OCI-LY7 (cell line): Measurements from ENCODE around the gene SPTSSA. TPM values are rescaled to one million over a fixed set of nuclear protein-coding genes. Genes with fewer than 3 reads are reported as not detected.

Source experiments
- BruUV-seq: library from RNA; stranded (reverse); fragments of 400-500 nt; replicated peaks from 2 replicates; lab custom pipeline; 2021; lab: Mats Ljungman, UMichigan
- CTCF ChIA-PET: fragments of 300-600 bp; sonication (Branson Sonifier 250); formaldehyde crosslinking; loops from one replicate; lab custom pipeline; 2022; ENCODE audit warnings: antibody characterized with exemption; ENCODE audit not compliant: unreplicated experiment; lab: Charles Lee
- POLR2A ChIA-PET: fragments of 300-600 bp; sonication (Branson Sonifier 250); formaldehyde crosslinking; loops from one replicate; lab custom pipeline; 2022; ENCODE audit warnings: antibody characterized with exemption; lab: Charles Lee
- DNase-seq: peaks from one replicate; pipeline ENCODE4 v3.0.0-alpha.2; 2015; ENCODE audit warnings: low spot score
- H2AFZ ChIP-seq: fragments of 200-600 bp; sonication (generic), shearing (Covaris generic); 2 replicates; pipeline ENCODE4 v1.6.1; 2014; ENCODE audit warnings: mild to moderate bottlenecking, antibody characterized with exemption, low read length, moderate library complexity
- H3K27ac ChIP-seq: fragments of 200-600 bp; sonication (generic); 2 replicates; pipeline ENCODE4 v1.5.1; 2014; ENCODE audit warnings: mixed run types, low read depth, mild to moderate bottlenecking, moderate library complexity, low read length, inconsistent platforms; ENCODE audit not compliant: poor library complexity, severe bottlenecking
- H3K36me3 ChIP-seq: fragments of 200-600 bp; sonication (generic); 2 replicates; pipeline ENCODE4 v1.6.1; 2014; ENCODE audit warnings: mild to moderate bottlenecking, antibody characterized with exemption, low read length, moderate library complexity, mixed read lengths; ENCODE audit not compliant: insufficient read depth
- H3K4me1 ChIP-seq: fragments of 200-600 bp; sonication (generic); 2 replicates; pipeline ENCODE4 v1.5.1; 2014; ENCODE audit warnings: mild to moderate bottlenecking, low read length; ENCODE audit not compliant: insufficient read depth, poor library complexity, severe bottlenecking
- H3K4me2 ChIP-seq: fragments of 200-600 bp; sonication (generic); 2 replicates; pipeline ENCODE4 v1.6.1; 2014; ENCODE audit warnings: mild to moderate bottlenecking, low read length
- H3K4me3 ChIP-seq: fragments of 200-600 bp; sonication (generic); 2 replicates; pipeline ENCODE4 v1.5.1; 2014; ENCODE audit warnings: mild to moderate bottlenecking, low read depth, low read length; ENCODE audit not compliant: poor library complexity, severe bottlenecking
- H3K79me2 ChIP-seq: fragments of 200-600 bp; sonication (generic); 2 replicates; pipeline ENCODE4 v1.6.1; 2016; ENCODE audit warnings: low read depth, mild to moderate bottlenecking, low read length, moderate library complexity, mixed read lengths; ENCODE audit not compliant: insufficient read depth
- H3K9me2 ChIP-seq: fragments of 200-600 bp; sonication (generic); 2 replicates; pipeline ENCODE4 v1.6.1; 2016; ENCODE audit warnings: mild to moderate bottlenecking, low read length, mixed read lengths; ENCODE audit not compliant: insufficient read depth
- H3K9me3 ChIP-seq: fragments of 200-600 bp; sonication (generic); 2 replicates; pipeline ENCODE4 v1.6.1; 2014; ENCODE audit warnings: mild to moderate bottlenecking, mixed run types, low read length, mixed read lengths
- H4K20me1 ChIP-seq: fragments of 200-600 bp; sonication (generic); 2 replicates; pipeline ENCODE4 v1.6.1; 2014; ENCODE audit warnings: mild to moderate bottlenecking, antibody characterized with exemption, low read length, moderate library complexity, mixed read lengths; ENCODE audit not compliant: insufficient read depth
- CTCF ChIP-seq: fragments of 200-600 bp; sonication (generic); conservative IDR thresholded peaks from 2 replicates; pipeline ENCODE4 v1.5.1; 2014; ENCODE audit warnings: mild to moderate bottlenecking, antibody characterized with exemption, low read length, moderate library complexity, mixed read lengths
- EZH2phosphoT487 ChIP-seq: fragments of 200-600 bp; sonication (generic); IDR thresholded peaks from 2 replicates; pipeline ENCODE4 v1.6.1; 2018; ENCODE audit warnings: low read depth, borderline replicate concordance, mild to moderate bottlenecking, mixed run types, antibody characterized with exemption, low read length, moderate library complexity, mixed read lengths
- intact Hi-C: fragments of 100-400 bp; cut with micrococcal nuclease; formaldehyde crosslinking; loops from one replicate; pipeline ENCODE4 v1.10.0; 2022; ENCODE audit not compliant: unreplicated experiment
- total RNA-seq, 2 experiments: library from RNA; depleted of rRNA in 1 of 2; stranded (reverse); fragments of >200 nt in 1 of 2; shearing (Covaris generic) in 1 of 2; gene quantifications; 2 replicates each; pipeline ENCODE4 v1.2.3, GENCODE V29; 2014 to 2022

SPTSSA gene
- total RNA-seq, 2 experiments from 2014 or later, result 8.7 to 19.0 TPM

GRCh38 chr14:34424488-34424887, 37.6 kb downstream of the SPTSSA start:
- CTCF ChIA-PET, result no interaction called here
- POLR2A ChIA-PET, result interaction anchor here (0.6 kb wide), 1 partner anchor 1227 kb away, joined by 3 read pairs; no protein-coding TSS in a partner anchor
- no TSS peak for BruUV-seq
- no peaks in the 10 kb centered on the region for H3K36me3 ChIP-seq
- H3K27ac ChIP-seq, result no peak overlapping the region
- H3K4me2 ChIP-seq, result no peak overlapping the region
- H3K79me2 ChIP-seq, result no peaks in the 10 kb centered on the region
- H2AFZ ChIP-seq, result no peak overlapping the region
- no peaks in the 10 kb centered on the region for H3K9me2 ChIP-seq
- H3K9me3 ChIP-seq, result no peaks in the 10 kb centered on the region
- no peak overlapping the region for H3K4me3 ChIP-seq
- no peaks in the 10 kb centered on the region for H3K4me1 ChIP-seq
- no peak for DNase-seq
- H4K20me1 ChIP-seq, result no peaks in the 10 kb centered on the region
- intact Hi-C loops, result no loop called here
- TF ChIP-seq EZH2phosphoT487 (no peak), CTCF (no peak)

GRCh38 chr14:34423445-34423844, 38.6 kb downstream of the SPTSSA start:
- Histone ChIP-seq H3K9me3 (no peaks in the 10 kb centered on the region), H3K36me3 (no peaks in the 10 kb centered on the region), H2AFZ (no peak overlapping the region), H4K20me1 (no peaks in the 10 kb centered on the region), H3K4me1 (no peaks in the 10 kb centered on the region), H3K4me2 (no peak overlapping the region), H3K27ac (no peak overlapping the region), H3K9me2 (no peaks in the 10 kb centered on the region), H3K4me3 (no peak overlapping the region), H3K79me2 (no peaks in the 10 kb centered on the region)
- no TSS peak for BruUV-seq
- TF ChIP-seq EZH2phosphoT487, result no peak
- no peak for TF ChIP-seq CTCF
- intact Hi-C loops, result no loop called here
- ChIA-PET POLR2A (no interaction called here), CTCF (no interaction called here)
- DNase-seq, result no peak

- H3K4me1 ChIP-seq, result no peaks in the 10 kb centered on the region
- H4K20me1 ChIP-seq, result no peaks in the 10 kb centered on the region
- intact Hi-C loops, result no loop called here
- no peak for TF ChIP-seq CTCF
- TF ChIP-seq EZH2phosphoT487, result no peak
- ChIA-PET CTCF (no interaction called here), POLR2A (no interaction called here)
- no peak overlapping the region for H3K4me2 ChIP-seq
- no peak for DNase-seq
- no peaks in the 10 kb centered on the region for H3K9me3 ChIP-seq
- no peak overlapping the region for H3K27ac ChIP-seq
- no peak overlapping the region for H3K4me3 ChIP-seq
- H3K79me2 ChIP-seq, result no peaks in the 10 kb centered on the region
- H2AFZ ChIP-seq, result no peak overlapping the region
- no peaks in the 10 kb centered on the region for H3K9me2 ChIP-seq
- no TSS peak for BruUV-seq
- no peaks in the 10 kb centered on the region for H3K36me3 ChIP-seq
These were observed 41.4 kb downstream of the SPTSSA start for GRCh38 chr14:34420547-34421150.
